GM23248 (cell line): Measurements from ENCODE around the gene SCAF11.

Source experiments
- EZH2 ChIP-seq: fragments of 200-600 bp; sonication (generic); IDR thresholded peaks from 2 replicates; pipeline ENCODE4 v1.6.1; 2018; ENCODE audit warnings: antibody characterized with exemption, mild to moderate bottlenecking; ENCODE audit not compliant: insufficient read depth, poor library complexity, severe bottlenecking
- EZH2phosphoT487 ChIP-seq: fragments of 200-600 bp; sonication (generic); IDR thresholded peaks from 2 replicates; pipeline ENCODE4 v1.6.1; 2018; ENCODE audit warnings: antibody characterized with exemption, moderate library complexity, mild to moderate bottlenecking, low read depth; ENCODE audit not compliant: insufficient read depth

DNA sequence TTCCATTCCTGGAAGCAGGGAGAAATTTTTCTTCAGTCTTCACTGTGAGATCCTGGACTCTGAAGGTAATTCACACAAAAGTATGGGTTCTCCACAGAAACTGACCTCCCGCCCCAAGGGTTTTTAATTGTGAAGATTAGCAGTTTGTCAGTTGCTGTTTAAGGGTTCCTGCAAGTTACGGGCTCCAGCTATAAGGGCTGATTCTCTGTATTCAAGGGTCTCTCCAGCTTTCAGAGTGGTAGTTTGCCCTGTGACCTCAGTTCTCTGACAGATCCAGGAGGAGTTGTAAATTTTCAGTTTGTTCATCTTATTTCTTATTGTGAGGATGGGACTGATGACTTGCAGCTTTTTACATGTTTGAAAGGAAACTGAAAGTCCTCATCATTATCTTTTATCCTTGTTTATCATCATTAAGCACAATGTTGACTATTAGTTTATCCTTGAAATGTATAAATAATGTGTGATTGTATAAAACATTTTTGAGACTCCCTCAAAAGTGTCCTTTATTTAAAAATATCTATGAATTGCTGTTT lies 110.9 kb downstream of the SCAF11 start:
- no peak for TF ChIP-seq EZH2phosphoT487
- no peak for TF ChIP-seq EZH2
